Right atrium auricular region (tissue), 2 donors: ENCODE data around the gene POLR1E. TPM values are rescaled to one million over a fixed set of nuclear protein-coding genes. Genes with fewer than 3 reads are reported as not detected.

ENCODE experiments used
- DNase-seq: peaks from one replicate; pipeline ENCODE4 v3.0.0-alpha.2; 2019; ENCODE audit warnings: low spot score
- H3K27ac ChIP-seq, 2 donors: fragments of 200-600 bp; sonication (generic); 1 replicate in 1 of 2; 2 replicates in 1 of 2; pipeline ENCODE4 v1.5.1; 2016 to 2019
- H3K27me3 ChIP-seq, 2 donors: fragments of 200-600 bp; sonication (generic); one replicate each; pipeline versions ENCODE4 v1.5.1 to v1.6.0; 2017 to 2019
- H3K36me3 ChIP-seq: fragments of 200-600 bp; sonication (generic); one replicate; pipeline ENCODE4 v1.5.1; 2016
- H3K4me1 ChIP-seq, 2 donors: fragments of 200-600 bp; sonication (generic); one replicate each; pipeline versions ENCODE4 v1.5.1 to v1.6.0; 2017 to 2019
- H3K4me3 ChIP-seq, 2 donors: fragments of 200-600 bp; sonication (generic); 1 replicate in 1 of 2; 2 replicates in 1 of 2; pipeline ENCODE4 v1.5.1; 2017 to 2019; ENCODE audit warnings: mild to moderate bottlenecking in 1 of 2, moderate library complexity in 1 of 2
- H3K9me3 ChIP-seq, 2 donors: fragments of 200-600 bp; sonication (generic); one replicate each; pipeline ENCODE4 v1.5.1; 2019
- total RNA-seq, 2 donors: library from RNA; depleted of rRNA; stranded (reverse); fragments of >200 nt; gene quantifications; one replicate each; pipeline ENCODE4 v1.1.0, GENCODE V29; 2016
- TF ChIP-seq, protein P1 (sequence below), 2 donors: fragments of 200-600 bp; sonication (generic); IDR thresholded peaks; one replicate each; pipeline ENCODE4 v1.5.1; 2019; ENCODE audit warnings: antibody characterized with exemption in 2 of 2

Gene POLR1E
- total RNA-seq, 2 donors from 2014 or later = 9.6 to 13.3 TPM

DNA sequence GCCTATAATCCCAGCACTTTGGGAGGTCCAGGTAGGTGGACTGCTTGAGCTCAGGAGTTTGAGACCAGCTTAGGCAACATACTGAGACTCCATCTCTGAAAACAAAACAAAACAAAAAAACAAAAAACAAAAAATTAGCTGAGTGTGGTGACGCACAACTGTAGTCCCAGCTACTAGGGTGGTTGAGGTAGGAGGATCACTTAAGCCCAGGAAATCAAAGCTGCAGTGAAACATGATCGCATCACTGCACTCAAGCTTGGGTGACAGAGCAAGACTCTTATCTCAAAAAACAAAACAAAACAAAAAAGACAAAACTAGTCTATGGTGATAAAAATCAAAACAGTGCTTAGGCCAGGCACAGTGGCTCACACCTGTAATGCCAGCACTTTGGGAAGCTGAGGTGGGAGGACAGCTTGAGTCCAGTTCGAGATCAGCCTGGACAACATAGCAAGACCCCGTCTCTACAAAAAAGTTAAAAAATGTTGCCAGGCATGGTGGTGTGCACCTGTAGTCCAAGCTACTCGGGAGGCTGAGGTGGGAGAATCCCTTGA, 61.7 kb downstream of the POLR1E start:
- Histone ChIP-seq H3K9me3 (no peaks in the 10 kb centered on the region), H3K4me3 (no peak overlapping the region), H3K36me3 (no peaks in the 10 kb centered on the region), H3K27me3 (no peaks in the 10 kb centered on the region), H3K27ac (no peak overlapping the region), H3K4me1 (no peaks in the 10 kb centered on the region)
- no peak for DNase-seq
- TF ChIP-seq, protein P1, sequence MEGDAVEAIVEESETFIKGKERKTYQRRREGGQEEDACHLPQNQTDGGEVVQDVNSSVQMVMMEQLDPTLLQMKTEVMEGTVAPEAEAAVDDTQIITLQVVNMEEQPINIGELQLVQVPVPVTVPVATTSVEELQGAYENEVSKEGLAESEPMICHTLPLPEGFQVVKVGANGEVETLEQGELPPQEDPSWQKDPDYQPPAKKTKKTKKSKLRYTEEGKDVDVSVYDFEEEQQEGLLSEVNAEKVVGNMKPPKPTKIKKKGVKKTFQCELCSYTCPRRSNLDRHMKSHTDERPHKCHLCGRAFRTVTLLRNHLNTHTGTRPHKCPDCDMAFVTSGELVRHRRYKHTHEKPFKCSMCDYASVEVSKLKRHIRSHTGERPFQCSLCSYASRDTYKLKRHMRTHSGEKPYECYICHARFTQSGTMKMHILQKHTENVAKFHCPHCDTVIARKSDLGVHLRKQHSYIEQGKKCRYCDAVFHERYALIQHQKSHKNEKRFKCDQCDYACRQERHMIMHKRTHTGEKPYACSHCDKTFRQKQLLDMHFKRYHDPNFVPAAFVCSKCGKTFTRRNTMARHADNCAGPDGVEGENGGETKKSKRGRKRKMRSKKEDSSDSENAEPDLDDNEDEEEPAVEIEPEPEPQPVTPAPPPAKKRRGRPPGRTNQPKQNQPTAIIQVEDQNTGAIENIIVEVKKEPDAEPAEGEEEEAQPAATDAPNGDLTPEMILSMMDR (IDR thresholded peaks at IDR 0.05) = no peak

DNA sequence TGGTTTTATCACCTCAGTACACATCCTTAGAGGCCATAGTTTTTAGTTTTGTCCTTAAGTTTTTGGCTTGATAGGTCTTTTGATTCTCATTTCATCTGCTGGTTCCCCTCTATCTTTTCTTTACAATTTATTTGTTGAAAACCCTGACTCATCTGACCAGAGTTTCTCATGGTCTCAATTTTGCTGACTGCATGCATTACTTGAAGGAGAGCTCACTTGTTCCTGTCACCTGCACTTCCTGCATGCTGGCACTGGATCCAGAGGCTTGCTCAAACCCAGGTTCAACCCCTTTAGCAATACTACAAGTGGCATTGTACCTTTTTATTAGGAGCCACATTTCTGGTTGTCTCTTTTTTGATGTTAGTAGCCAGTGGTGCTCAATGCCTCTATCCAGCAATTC, 63.8 kb downstream of the POLR1E start:
- no peak overlapping the region for H3K4me3 ChIP-seq
- DNase-seq = no peak
- TF ChIP-seq, protein P1 (IDR thresholded peaks at IDR 0.05) = no peak
- no peak overlapping the region for H3K27ac ChIP-seq
- no peaks in the 10 kb centered on the region for H3K4me1 ChIP-seq
- no peaks in the 10 kb centered on the region for H3K9me3 ChIP-seq
- no peaks in the 10 kb centered on the region for H3K27me3 ChIP-seq
- no peaks in the 10 kb centered on the region for H3K36me3 ChIP-seq

DNA sequence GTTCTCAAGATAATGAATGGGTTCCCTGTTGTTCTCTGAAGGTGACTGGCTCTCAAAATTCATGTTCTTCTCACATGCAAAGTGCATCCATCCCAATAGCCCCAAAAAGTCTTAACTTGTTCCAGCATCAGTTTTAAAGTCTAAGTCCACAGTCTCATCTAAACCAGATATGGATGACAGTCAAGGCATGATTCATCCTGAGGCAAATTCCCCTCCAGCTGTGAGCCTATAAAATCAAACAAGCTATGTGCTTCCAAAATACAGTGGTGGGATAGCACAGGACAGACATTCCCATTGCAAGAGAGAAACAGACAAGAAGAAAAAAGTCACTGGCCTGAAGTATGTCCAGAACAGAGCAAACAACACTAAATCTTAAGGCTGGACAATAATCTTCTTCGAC, 65.0 kb downstream of the POLR1E start:
- no peaks in the 10 kb centered on the region for H3K4me1 ChIP-seq
- no peaks in the 10 kb centered on the region for H3K36me3 ChIP-seq
- H3K4me3 ChIP-seq = no peak overlapping the region
- H3K27me3 ChIP-seq = no peaks in the 10 kb centered on the region
- H3K9me3 ChIP-seq = no peaks in the 10 kb centered on the region
- H3K27ac ChIP-seq = no peak overlapping the region
- TF ChIP-seq, protein P1 (IDR thresholded peaks at IDR 0.05) = no peak
- no peak for DNase-seq

DNA sequence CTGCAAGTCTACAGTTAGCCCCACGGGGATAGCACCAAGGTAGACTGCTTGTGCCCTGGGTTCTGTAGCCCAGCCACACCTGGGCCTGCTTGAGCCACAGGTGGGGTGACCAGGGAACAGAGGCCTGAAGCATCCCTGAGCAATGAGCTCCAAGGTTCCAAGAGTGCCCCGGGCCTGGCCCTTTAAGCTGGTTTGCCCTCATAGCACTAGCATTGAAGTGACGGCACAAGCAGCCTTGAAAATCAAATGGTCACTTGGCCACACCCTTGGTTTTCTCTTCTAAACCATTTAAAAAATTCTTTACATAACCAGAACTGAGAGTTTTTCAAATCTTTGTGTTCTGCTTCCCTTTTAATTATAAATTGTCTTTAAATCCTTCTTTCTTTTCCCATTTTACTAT, 65.7 kb downstream of the POLR1E start:
- Histone ChIP-seq H3K27ac (no peak overlapping the region), H3K36me3 (no peaks in the 10 kb centered on the region), H3K4me3 (no peak overlapping the region), H3K9me3 (no peaks in the 10 kb centered on the region), H3K27me3 (no peaks in the 10 kb centered on the region), H3K4me1 (no peaks in the 10 kb centered on the region)
- DNase-seq = no peak
- TF ChIP-seq, protein P1 (IDR thresholded peaks at IDR 0.05) = no peak

DNA sequence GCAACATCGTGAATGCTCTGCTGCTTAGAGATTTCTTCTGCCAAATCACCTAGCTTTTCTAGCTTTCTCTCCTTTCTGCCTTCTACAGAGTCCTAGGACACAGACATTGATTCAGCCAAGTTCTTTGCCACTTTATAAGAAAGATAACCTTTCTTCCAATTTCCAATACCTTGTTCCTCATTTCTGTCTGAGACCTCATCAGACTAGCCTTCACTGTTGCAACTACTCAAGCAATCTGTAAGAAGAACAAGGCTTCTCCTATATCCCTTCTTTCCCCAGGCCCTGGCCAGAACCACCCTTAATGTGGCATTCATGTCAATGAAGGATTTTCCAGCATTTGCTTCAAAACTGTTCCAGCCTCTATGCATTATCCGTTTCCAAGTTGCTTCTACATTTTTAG, 66.1 kb downstream of the POLR1E start:
- Histone ChIP-seq H3K27ac (no peak overlapping the region), H3K9me3 (no peaks in the 10 kb centered on the region), H3K4me3 (no peak overlapping the region), H3K36me3 (no peaks in the 10 kb centered on the region), H3K27me3 (no peaks in the 10 kb centered on the region), H3K4me1 (no peaks in the 10 kb centered on the region)
- no peak for DNase-seq
- TF ChIP-seq, protein P1 (IDR thresholded peaks at IDR 0.05) = no peak

Other genes starting within 250 kb of the POLR1E start
- gene GRHPR, start 63.3 kb upstream of the POLR1E start, total RNA-seq = 100 to 1,000 TPM; 129 to 137 TPM
- 1 to 10 TPM; 4.9 to 9.9 TPM for gene ZBTB5, start 20.5 kb upstream of the POLR1E start, total RNA-seq
- gene FBXO10, start 90.4 kb downstream of the POLR1E start, total RNA-seq = 1 to 10 TPM; 5.5 to 5.7 TPM
- 10 to 100 TPM; 45.5 to 63.9 TPM for gene TOMM5, start 106.6 kb downstream of the POLR1E start, total RNA-seq
- gene FRMPD1, start 165.0 kb downstream of the POLR1E start, total RNA-seq = under 1 TPM; 0.31 to 0.82 TPM